Loucy (cell line): ENCODE data around the gene TMEM126A.

Source experiments
- CTCF ChIP-seq: fragments of 200-600 bp; sonication (generic); conservative IDR thresholded peaks from 2 replicates; pipeline ENCODE4 v1.5.1; 2014; ENCODE audit warnings: mild to moderate bottlenecking, antibody characterized with exemption, low read length
- EZH2phosphoT487 ChIP-seq: fragments of 200-600 bp; IDR thresholded peaks from 2 replicates; pipeline ENCODE4 v1.6.1; 2018; ENCODE audit warnings: antibody characterized with exemption, mild to moderate bottlenecking, moderate library complexity, borderline replicate concordance

DNA sequence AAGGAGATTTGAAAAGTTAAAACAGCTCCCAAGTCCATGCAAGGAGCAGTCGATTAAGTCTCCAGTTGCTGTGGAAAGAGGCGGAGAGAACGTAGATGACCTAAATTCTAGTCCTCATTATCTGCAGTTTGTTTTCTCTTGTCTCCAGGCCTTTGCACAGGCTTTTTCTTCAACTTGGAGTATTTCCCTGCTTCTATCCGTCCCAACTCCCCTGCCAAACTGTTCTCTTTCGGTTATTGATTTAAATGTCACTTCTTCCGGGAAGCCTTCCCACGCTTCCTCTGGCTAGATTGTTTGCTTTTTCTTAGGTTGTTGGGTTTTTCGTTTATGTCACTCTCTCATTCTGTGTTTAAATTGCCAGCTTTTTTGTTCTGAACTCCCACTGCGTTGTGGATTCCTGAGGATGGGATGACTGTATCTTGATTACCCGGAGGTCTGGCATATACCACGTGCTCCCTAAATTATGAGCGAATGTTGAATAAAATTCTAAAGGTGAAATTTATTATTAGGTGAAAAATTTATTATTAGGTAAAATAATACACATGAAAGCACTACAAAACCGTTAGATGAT is 18.9 kb upstream of the TMEM126A start:
- TF ChIP-seq CTCF (no peak), EZH2phosphoT487 (no peak)
